HG02840 (cell line): ENCODE data around the gene RPH3AL.
"Not testable (repeated sequence)": the region's sequence is repeated elsewhere in the genome, so short reads cannot be mapped to it uniquely, and the experiment has no call there.

Experiments used
- ATAC-seq: cut with Tn5 transposase; IDR thresholded peaks from one replicate; pipeline ENCODE4 v1.9.1; 2021; ENCODE audit warnings: mild to moderate bottlenecking, moderate library complexity, moderate number of reproducible peaks; ENCODE audit not compliant: unreplicated experiment, low FRiP score

The RPH3AL gene

GRCh38 chr17:228951-229708, 123.5 kb downstream of the RPH3AL start:
- no peak for ATAC-seq

- ATAC-seq = no peak
These were observed 124.5 kb downstream of the RPH3AL start for GRCh38 chr17:227946-228615.

DNA sequence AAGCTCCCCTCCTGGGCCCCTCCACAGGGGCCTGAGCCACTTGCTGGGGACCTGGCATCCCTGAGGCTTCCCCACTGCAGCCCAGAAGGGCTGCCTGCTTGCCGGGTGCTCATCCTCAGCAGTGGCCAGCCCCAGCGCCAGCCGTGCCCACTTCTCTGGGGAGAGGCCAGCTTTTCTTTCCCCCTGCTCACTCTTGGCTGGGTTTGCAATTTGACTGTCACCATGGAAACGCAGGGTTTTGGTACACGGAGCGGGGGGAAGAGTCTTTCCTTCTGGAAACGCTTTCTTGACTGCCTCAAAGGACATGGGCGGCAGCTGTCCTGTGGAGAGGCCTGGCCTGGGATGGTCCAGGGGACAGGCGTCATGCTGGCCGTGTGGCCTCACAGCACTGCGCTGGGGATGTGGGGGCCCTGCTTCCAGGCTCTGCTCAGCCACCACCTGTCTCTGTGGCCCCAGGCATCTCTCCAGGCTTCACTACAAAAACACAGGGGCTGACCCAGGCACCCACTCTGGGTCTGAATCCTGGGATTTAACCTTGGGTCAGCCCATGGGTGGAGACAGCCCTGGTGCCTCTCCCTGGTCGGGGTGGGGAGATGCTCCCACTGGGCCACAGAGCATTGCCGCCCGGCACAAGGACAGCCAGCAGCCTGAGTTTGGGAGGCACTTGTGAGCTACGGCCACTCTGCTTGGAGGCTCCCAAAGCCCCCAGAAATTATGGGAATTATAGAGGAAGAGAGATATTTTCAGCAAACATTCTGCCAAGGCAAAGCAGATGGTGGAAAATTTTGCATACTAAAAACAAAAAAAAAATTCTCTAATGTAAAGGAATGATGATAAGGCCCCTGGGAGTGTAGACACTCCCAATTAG, 125.3 kb downstream of the RPH3AL start:
- no peak for ATAC-seq

DNA sequence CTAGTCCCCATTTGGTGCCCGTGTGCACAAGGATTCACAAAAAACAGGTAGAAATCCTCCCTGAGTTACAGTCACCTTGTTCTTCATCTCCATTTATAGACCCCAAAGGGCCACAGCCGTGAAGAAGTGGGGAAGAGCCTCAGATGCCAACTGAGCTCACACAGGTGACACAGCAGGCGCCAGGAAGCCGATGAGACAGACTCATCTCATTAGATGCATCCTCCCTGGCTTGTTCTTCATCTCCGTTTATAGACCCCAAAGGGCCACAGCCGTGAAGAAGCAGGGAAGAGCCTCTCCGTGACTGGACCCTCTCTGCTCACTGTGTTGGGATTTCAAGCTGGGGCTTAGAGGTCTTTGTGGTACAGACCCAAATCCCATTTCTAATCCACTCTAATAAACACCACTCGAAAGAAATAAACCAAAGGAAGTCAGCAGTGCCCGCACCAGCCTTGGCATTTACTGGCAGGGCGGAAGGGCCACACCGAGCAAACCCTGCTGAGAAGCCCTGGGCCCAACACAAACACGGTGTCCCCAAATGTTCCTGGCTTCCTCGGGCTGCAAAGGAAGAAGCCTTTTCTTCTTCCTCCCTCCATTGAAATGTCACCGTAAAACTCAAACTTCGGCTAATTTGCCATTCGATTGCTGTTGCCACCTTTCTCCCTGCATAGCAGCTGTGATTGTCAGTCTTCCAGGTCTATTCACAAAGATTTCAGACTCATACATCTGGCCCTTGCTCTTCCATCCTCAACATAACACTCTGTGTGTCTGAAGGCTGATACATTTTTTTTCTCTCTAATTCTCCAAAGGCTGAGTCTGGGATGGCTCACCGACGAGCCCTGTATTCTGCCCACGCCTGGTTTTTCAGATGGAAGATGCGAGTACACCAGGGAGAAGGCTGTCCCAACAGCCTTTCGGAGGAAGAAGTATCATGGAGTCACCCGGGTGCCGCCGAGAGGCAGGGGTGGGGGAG, 126.2 kb downstream of the RPH3AL start:
- ATAC-seq = no peak

DNA sequence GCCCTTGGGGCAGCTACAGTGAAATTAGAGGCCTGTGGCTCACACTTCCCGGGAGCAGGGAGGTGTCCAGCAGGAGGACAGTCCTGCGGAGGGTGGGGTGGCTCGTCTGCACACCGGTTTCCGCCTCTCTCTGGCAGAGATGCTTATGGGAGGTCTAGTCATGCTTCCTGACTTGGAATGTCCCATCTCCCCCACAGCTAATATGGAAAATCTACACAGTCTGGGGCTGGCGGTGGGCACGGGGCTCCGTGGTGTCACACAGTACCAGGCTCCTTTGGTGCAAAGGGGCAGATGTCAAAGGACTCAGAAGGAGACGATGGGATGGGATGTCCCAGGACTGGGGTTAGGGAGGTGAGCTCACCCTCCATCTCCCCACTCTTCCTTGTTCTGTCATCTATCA, 127.1 kb downstream of the RPH3AL start:
- ATAC-seq = no peak

- not testable (repeated sequence) for ATAC-seq
These were observed 128.0 kb downstream of the RPH3AL start for GRCh38 chr17:224576-224975.

GRCh38 chr17:223723-224471, 128.7 kb downstream of the RPH3AL start:
- ATAC-seq = no peak

- no peak for ATAC-seq
These were observed 130.4 kb downstream of the RPH3AL start for GRCh38 chr17:222172-222571.

DNA sequence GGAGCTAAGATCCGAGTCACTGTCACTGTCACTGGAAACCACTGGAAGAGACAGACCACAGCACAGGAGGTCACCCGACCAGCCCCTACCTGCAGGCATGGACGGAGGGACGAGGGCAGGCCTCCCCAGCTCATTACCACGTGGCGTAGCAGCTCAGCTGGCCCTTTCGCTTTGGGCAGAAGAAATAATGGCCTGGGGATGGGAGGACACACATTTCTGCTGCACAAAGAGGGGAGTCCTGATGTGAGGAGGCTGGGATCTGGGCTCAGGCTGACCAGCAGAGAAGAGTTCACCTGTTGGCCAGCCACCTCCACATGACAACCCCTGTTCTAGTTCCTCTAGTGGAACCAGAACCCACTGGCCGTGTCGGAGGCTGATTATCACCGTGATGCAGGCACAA, 132.9 kb downstream of the RPH3AL start:
- no peak for ATAC-seq

- no peak for ATAC-seq
These were observed 134.0 kb downstream of the RPH3AL start for GRCh38 chr17:218432-219110.

DNA sequence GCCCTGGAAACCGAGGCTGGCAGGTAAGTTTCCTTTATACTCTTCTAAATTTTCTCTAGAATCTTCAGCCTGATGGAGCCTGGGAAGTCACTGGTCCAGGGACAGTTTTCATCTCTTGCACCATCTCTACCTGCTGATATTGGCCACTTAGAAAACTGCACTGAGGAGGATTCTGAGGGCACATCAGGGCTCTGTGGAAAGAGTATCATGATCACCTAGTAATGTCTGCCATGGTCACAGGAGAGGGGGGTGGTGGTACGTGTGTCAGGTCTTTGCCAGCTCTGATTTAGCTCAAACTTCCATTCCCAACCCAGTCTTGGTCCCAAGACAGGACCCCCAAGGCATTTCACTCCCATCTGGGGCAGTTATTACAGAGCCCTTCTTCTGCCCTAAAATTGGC, 136.0 kb downstream of the RPH3AL start:
- no peak for ATAC-seq

DNA sequence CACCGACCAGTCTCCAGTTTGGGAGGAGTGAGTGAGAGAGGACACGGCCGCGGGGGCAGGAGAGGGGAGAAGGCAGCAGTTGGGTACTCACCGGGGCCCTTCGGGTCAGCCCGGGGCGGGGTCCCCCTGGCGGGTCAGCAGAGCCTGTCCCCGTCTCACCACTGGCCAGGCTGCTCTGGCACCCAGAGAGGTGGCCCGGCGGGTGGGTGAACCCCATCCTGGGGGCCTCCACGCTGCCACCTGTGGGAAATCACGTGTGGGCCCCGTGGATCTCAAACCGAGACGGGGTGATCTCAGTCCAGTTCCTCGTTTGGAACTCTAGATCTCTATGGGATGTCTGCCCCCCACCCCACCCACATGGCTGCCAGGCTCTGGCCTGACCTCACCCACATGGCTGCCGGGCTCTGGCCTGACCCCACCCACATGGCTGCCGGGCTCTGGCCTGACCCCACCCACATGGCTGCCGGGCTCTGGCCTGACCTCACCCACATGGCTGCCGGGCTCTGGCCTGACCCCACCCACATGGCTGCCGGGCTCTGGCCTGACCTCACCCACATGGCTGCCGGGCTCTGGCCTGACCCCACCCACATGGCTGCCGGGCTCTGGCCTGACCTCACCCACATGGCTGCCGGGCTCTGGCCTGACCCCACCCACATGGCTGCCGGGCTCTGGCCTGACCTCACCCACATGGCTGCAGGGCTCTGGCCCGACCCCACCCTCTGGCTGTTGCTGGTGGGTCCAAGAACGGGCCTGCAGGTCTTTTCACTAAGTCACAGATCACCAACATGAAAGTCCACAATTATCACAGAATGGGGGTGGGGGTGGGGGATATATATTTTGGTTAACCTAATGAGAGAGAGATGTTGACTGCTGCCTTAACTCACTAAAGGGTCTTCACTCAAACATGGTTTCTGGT, 136.8 kb downstream of the RPH3AL start:
- ATAC-seq = not testable (repeated sequence)

DNA sequence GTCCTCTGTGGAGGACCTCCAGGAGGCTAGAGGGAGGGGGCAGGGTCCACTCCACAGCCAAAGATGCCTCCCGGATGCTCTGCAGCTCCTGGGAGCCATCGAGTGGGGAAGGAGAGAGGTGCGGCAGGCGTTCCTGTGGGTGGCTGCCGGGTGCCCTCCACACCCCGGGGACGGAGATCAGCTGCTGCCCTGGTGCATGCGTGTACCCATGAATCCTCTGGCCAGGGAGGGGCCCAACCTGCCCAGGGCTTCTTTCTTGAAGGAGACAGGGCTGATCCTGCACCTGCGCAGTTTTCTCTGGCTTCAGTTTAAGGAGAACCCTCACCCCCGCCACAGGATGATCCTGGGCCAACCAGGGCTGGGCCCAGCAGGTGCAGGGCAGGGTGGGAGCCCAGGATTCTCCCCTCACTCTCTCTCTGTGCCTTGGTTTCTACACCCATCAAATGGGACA, 137.7 kb downstream of the RPH3AL start:
- no peak for ATAC-seq

DNA sequence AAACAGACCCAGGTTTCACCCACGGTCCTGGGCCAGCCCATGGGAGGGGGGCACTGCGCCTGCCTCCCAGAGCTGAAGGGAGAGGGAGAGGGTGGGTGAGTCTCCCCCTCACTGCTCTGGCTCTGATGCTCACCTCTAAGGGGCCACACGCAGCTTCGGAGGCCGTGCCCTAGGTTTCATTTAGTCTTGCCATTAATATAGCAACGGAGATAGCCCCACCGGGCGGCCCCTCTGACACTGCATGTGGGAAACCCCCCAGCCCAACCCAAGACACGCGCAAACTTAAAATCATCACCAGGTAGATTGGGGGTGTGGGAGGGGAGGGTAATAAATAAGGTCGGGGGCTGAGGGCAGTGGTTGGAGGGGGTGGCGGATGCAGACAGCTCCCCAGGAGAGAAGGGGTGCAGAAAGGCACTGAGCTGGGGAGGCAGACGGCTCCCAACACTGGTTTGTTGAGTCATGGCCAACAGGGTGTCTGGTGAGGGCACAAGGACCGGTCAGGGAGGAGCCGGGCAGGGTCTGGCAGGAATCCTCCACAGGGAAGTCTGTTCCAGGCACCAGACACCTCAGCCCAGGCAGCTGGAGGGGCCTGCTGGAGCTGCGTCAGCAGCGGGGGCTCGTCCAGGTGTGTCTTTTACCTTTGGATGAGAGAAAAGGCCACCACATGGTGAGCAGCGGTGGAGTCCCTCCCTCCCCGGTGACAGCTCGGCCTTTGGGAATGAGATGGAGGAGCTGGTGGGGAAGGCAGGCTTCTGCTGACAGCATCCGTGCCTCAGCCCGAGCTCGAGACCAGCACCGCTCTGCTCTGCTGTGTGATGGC, 139.1 kb downstream of the RPH3AL start:
- ATAC-seq = no peak

DNA sequence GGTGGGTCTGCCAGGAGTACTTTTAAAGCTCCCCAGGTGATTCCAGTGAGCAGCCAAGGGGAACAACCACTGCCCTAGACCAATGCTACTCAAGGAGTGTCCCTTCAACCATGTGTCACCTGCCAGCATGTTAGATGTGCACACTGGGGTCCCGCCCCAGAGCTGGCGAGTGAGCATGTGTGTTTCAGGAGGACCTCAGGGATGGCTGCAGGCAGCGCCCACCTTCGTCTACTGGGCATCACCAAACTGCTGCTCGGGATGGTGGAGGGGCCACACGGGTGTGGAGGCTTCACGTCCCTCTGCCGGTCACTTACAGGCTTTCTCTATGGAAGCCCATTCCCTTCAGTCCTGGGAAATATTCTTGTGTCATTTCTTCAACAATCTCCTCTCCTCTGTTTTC, 142.2 kb downstream of the RPH3AL start:
- ATAC-seq = no peak

DNA sequence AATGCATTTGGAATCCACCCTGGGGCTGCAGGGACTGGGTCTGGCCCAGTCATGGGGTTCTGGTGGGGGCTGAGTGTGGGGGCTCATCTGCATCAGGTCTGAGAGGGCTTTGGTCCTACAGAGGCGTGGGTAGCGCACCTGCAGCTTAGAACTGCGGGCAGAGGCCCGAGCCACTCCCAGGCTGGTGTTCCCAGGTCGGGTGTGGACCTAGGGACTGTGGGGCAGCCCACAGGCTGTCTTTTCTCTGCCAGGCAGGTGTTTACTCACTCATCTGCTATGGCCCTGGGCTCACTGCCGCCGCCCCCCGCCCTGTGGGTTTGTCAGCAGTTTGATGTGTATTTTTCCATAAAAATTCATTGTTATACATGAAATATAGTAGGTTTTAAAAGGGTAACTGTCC, 144.2 kb downstream of the RPH3AL start:
- no peak for ATAC-seq

GRCh38 chr17:207775-208174, 144.8 kb downstream of the RPH3AL start:
- no peak for ATAC-seq
